HCT116 (cell line): ENCODE results near the gene NEK3.

Source experiments
- POLR2A ChIP-seq: IDR thresholded peaks from 2 replicates; pipeline ENCODE4 v1.7.0; 2011; ENCODE audit warnings: borderline replicate concordance; ENCODE audit not compliant: insufficient read depth, insufficient read length; ENCODE audit errors: extremely low read depth
- ZBTB33 ChIP-seq: IDR thresholded peaks from 2 replicates; pipeline ENCODE4 v1.6.1; 2011; ENCODE audit warnings: mild to moderate bottlenecking, low read length, moderate library complexity; ENCODE audit not compliant: insufficient replicate concordance; ENCODE audit errors: extremely low read depth
- ZFX ChIP-seq: fragments of 450-650 bp; IDR thresholded peaks from 2 replicates; pipeline ENCODE4 v1.6.1; 2017
- TF ChIP-seq, protein P1 (sequence below), 3 experiments: fragments of 200-600 bp in 1 of 3; sonication (generic) in 1 of 3; IDR thresholded peaks in 2 of 3; conservative IDR thresholded peaks in 1 of 3; 2 replicates each; pipeline ENCODE4 v1.5.1; 2012 to 2017; ENCODE audit warnings: low read depth in 2 of 3, low read length in 2 of 3, antibody characterized with exemption in 1 of 3, borderline replicate concordance in 1 of 3, control low read depth in 1 of 3, mild to moderate bottlenecking in 1 of 3, mixed read lengths in 1 of 3, mixed run types in 1 of 3, moderate library complexity in 1 of 3; ENCODE audit not compliant: insufficient read depth in 1 of 3

DNA sequence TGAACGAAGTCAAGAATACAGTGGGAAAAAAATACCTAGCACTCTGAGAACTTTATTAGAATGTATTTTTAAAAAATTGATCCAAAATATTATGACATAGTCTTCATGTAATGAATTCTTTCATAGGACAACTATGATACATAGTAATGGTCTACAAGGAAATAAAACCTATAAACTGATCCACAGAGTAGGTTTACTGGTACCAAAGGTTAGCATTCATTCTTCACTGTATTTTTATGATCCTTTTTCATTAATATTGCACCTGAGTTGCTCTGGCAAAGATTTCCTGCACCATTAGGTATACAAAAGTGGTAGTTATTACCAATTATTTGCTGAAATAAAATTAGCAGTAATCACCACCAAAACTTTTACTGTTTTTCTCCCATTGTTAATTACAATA, 4.2 kb downstream of the NEK3 start:
- TF ChIP-seq, protein P1, sequence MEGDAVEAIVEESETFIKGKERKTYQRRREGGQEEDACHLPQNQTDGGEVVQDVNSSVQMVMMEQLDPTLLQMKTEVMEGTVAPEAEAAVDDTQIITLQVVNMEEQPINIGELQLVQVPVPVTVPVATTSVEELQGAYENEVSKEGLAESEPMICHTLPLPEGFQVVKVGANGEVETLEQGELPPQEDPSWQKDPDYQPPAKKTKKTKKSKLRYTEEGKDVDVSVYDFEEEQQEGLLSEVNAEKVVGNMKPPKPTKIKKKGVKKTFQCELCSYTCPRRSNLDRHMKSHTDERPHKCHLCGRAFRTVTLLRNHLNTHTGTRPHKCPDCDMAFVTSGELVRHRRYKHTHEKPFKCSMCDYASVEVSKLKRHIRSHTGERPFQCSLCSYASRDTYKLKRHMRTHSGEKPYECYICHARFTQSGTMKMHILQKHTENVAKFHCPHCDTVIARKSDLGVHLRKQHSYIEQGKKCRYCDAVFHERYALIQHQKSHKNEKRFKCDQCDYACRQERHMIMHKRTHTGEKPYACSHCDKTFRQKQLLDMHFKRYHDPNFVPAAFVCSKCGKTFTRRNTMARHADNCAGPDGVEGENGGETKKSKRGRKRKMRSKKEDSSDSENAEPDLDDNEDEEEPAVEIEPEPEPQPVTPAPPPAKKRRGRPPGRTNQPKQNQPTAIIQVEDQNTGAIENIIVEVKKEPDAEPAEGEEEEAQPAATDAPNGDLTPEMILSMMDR (IDR thresholded peaks at IDR 0.05 in 2 of 3, conservative IDR thresholded peaks at IDR 0.05 in 1 of 3; ENCODE audit: borderline replicate concordance in 1 of 3, insufficient read depth in 1 of 3, low read depth in 2 of 3, low read length in 2 of 3): no peak
- TF ChIP-seq POLR2A: no peak
- no peak for TF ChIP-seq ZBTB33
- TF ChIP-seq ZFX: no peak
